ENCODE results near the gene RPAIN. TPM values are rescaled to one million over a fixed set of nuclear protein-coding genes. Genes with fewer than 3 reads are reported as not detected.

The RPAIN gene
- total and polyA plus RNA-seq, 2 of the 13 experiments (the other 11 are each of a cell fraction or from before 2014, with no cell fraction given), result 42.1 to 58.5 TPM

DNA sequence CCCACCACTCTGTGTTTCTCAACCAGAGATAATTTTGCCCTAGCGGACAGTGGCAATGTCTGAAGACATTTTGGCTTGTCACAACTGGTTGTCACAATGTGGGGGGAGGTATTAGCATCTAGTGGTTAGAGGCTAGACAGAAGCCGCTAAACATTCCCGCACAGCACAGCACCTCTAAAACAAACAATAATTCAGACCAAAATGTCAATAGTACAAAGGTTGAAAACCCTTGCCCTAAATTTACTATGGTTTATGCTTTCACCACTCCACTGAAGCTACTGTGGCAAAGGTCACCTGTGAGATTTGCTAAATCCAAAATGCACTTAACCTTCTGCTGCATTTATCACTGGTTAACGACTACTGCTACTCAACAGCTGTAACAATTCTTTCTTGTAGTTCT lies 14.6 kb upstream of the RPAIN start (continued):
- peak; percentile 76 for TF ChIP-seq NR2F2 (IDR thresholded peaks at IDR 0.05; ENCODE audit: borderline replicate concordance, low read depth)
- 0 out of 2 replicates have a peak, but pooled peaks have one; percentile 51 for TF ChIP-seq ISL2 (CRISPR knock-in tag; IDR thresholded peaks at IDR 0.05)
- 0 out of 2 replicates have a peak, but pooled peaks have one; percentile 36 for TF ChIP-seq GLI4 (CRISPR knock-in tag; IDR thresholded peaks at IDR 0.05; ENCODE audit: borderline replicate concordance)
- TF ChIP-seq, protein P1, sequence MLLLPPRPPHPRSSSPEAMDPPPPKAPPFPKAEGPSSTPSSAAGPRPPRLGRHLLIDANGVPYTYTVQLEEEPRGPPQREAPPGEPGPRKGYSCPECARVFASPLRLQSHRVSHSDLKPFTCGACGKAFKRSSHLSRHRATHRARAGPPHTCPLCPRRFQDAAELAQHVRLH (CRISPR knock-in tag; IDR thresholded peaks at IDR 0.05; ENCODE audit: borderline replicate concordance, low read depth), result 0 out of 2 replicates have a peak, but pooled peaks have one; percentile 19
- TF ChIP-seq, protein P2, sequence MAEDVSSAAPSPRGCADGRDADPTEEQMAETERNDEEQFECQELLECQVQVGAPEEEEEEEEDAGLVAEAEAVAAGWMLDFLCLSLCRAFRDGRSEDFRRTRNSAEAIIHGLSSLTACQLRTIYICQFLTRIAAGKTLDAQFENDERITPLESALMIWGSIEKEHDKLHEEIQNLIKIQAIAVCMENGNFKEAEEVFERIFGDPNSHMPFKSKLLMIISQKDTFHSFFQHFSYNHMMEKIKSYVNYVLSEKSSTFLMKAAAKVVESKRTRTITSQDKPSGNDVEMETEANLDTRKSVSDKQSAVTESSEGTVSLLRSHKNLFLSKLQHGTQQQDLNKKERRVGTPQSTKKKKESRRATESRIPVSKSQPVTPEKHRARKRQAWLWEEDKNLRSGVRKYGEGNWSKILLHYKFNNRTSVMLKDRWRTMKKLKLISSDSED (CRISPR knock-in tag; IDR thresholded peaks at IDR 0.05), result no peak
- no peak for TF ChIP-seq CREB1 (IDR thresholded peaks at IDR 0.05)
- TF ChIP-seq CREB1 (CRISPR knock-in tag; IDR thresholded peaks at IDR 0.05), result peak; percentile 21; the same call in 1 of the 2 replicates
- TF ChIP-seq, protein P3, sequence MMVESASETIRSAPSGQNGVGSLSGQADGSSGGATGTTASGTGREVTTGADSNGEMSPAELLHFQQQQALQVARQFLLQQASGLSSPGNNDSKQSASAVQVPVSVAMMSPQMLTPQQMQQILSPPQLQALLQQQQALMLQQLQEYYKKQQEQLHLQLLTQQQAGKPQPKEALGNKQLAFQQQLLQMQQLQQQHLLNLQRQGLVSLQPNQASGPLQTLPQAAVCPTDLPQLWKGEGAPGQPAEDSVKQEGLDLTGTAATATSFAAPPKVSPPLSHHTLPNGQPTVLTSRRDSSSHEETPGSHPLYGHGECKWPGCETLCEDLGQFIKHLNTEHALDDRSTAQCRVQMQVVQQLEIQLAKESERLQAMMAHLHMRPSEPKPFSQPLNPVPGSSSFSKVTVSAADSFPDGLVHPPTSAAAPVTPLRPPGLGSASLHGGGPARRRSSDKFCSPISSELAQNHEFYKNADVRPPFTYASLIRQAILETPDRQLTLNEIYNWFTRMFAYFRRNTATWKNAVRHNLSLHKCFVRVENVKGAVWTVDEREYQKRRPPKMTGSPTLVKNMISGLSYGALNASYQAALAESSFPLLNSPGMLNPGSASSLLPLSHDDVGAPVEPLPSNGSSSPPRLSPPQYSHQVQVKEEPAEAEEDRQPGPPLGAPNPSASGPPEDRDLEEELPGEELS (CRISPR knock-in tag; IDR thresholded peaks at IDR 0.05), result peak; percentile 76
- no peak; the same call in 1 of the 2 replicates for TF ChIP-seq ZNF746 (CRISPR knock-in tag; IDR thresholded peaks at IDR 0.05)
- no peak for TF ChIP-seq ZNF562 (CRISPR knock-in tag; IDR thresholded peaks at IDR 0.05; ENCODE audit: borderline replicate concordance)
- TF ChIP-seq ELF3 (CRISPR knock-in tag; IDR thresholded peaks at IDR 0.05), result peak; percentile 19; the same call in 1 of the 2 replicates
- TF ChIP-seq, protein P4, sequence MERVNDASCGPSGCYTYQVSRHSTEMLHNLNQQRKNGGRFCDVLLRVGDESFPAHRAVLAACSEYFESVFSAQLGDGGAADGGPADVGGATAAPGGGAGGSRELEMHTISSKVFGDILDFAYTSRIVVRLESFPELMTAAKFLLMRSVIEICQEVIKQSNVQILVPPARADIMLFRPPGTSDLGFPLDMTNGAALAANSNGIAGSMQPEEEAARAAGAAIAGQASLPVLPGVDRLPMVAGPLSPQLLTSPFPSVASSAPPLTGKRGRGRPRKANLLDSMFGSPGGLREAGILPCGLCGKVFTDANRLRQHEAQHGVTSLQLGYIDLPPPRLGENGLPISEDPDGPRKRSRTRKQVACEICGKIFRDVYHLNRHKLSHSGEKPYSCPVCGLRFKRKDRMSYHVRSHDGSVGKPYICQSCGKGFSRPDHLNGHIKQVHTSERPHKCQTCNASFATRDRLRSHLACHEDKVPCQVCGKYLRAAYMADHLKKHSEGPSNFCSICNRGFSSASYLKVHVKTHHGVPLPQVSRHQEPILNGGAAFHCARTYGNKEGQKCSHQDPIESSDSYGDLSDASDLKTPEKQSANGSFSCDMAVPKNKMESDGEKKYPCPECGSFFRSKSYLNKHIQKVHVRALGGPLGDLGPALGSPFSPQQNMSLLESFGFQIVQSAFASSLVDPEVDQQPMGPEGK (CRISPR knock-in tag; IDR thresholded peaks at IDR 0.05), result peak; percentile 62
- peak; percentile 66; the same call in 1 of the 2 replicates for TF ChIP-seq HMG20B (CRISPR knock-in tag; conservative IDR thresholded peaks at IDR 0.05)
- TF ChIP-seq, protein P5, sequence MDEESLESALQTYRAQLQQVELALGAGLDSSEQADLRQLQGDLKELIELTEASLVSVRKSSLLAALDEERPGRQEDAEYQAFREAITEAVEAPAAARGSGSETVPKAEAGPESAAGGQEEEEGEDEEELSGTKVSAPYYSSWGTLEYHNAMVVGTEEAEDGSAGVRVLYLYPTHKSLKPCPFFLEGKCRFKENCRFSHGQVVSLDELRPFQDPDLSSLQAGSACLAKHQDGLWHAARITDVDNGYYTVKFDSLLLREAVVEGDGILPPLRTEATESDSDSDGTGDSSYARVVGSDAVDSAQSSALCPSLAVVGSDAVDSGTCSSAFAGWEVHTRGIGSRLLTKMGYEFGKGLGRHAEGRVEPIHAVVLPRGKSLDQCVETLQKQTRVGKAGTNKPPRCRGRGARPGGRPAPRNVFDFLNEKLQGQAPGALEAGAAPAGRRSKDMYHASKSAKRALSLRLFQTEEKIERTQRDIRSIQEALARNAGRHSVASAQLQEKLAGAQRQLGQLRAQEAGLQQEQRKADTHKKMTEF (CRISPR knock-in tag; IDR thresholded peaks at IDR 0.05), result peak; percentile 89
- peak; percentile 25; the same call in 1 of the 2 replicates for TF ChIP-seq RAD21 (CRISPR knock-in tag; IDR thresholded peaks at IDR 0.05)
- TF ChIP-seq NCOR1 (IDR thresholded peaks at IDR 0.05; ENCODE audit: borderline replicate concordance, low read length), result peak; percentile 95
- peak; percentile 49 for TF ChIP-seq XRCC5 (optimal IDR thresholded peaks at IDR 0.05; ENCODE audit: low read length)
- TF ChIP-seq TBX2 (CRISPR knock-in tag; IDR thresholded peaks at IDR 0.05; ENCODE audit: borderline replicate concordance), result no peak; the same call in 1 of the 2 replicates
- TF ChIP-seq ZNF292 (CRISPR knock-in tag; IDR thresholded peaks at IDR 0.05; ENCODE audit: borderline replicate concordance, low read depth), result peak; percentile 48; the same call in 1 of the 2 replicates
- TF ChIP-seq ZNF24 (IDR thresholded peaks at IDR 0.05), result peak; percentile 35; the same call in 1 of the 2 replicates
- peak; percentile 71; the same call in 1 of the 2 replicates for TF ChIP-seq PHF21A (CRISPR knock-in tag; IDR thresholded peaks at IDR 0.05)
- TF ChIP-seq TAF15 (IDR thresholded peaks at IDR 0.05; ENCODE audit: low read depth, low read length, poor library complexity, severe bottlenecking), result no peak
- TF ChIP-seq, protein P6, sequence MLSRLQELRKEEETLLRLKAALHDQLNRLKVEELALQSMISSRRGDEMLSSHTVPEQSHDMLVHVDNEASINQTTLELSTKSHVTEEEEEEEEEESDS (CRISPR knock-in tag; IDR thresholded peaks at IDR 0.05; ENCODE audit: borderline replicate concordance), result peak; percentile 70; the same call in 1 of the 2 replicates
